RWPE1 (cell line): ENCODE measurements around the gene LRMDA.

Experiments
- CTCF ChIA-PET: fragments of 350-600 bp; sonication (Branson Sonifier 250); formaldehyde crosslinking; extraction: SDS; loops from one replicate; lab custom pipeline; 2021; lab: Yijun Ruan, JAX
- POLR2A ChIA-PET: fragments of 400-600 bp; formaldehyde crosslinking; extraction: SDS; loops from one replicate; lab custom pipeline; 2020; ENCODE audit warnings: antibody characterized with exemption; ENCODE audit not compliant: low non-redundant PET; lab: Yijun Ruan, JAX
- DNase-seq: peaks from one replicate; pipeline ENCODE4 v3.0.0; 2012; ENCODE audit warnings: low spot score
- H3K27ac ChIP-seq: fragments of 450-650 bp; 2 replicates; pipeline ENCODE4 v1.5.1; 2017
- TF ChIP-seq, protein P1 (sequence below): fragments of 450-650 bp; conservative IDR thresholded peaks from 2 replicates; pipeline ENCODE4 v1.5.1; 2017; ENCODE audit warnings: low read depth, mild to moderate bottlenecking

LRMDA gene

DNA sequence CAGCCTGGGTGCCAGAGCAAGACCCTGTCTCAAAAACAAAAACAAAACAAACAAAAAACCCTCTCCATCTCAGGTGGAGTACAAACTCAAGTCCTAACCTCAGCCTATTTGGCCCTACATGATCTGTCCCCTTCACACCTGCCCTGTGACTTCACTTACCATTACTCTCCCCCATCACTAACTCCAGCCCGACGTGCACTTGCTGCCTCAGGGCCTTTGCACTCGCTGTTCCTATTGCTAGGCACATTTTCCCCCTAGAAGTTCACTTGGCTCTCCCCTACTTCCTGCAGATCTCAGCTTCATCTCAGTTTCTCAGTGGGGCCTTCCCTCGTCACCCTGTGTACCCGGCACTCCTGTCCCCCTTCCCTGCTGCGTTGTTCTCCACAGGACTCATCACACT, 8.5 kb upstream of the LRMDA start:
- DNase-seq: no peak
- POLR2A ChIA-PET: no interaction called here
- H3K27ac ChIP-seq: no peak overlapping the region
- TF ChIP-seq, protein P1, sequence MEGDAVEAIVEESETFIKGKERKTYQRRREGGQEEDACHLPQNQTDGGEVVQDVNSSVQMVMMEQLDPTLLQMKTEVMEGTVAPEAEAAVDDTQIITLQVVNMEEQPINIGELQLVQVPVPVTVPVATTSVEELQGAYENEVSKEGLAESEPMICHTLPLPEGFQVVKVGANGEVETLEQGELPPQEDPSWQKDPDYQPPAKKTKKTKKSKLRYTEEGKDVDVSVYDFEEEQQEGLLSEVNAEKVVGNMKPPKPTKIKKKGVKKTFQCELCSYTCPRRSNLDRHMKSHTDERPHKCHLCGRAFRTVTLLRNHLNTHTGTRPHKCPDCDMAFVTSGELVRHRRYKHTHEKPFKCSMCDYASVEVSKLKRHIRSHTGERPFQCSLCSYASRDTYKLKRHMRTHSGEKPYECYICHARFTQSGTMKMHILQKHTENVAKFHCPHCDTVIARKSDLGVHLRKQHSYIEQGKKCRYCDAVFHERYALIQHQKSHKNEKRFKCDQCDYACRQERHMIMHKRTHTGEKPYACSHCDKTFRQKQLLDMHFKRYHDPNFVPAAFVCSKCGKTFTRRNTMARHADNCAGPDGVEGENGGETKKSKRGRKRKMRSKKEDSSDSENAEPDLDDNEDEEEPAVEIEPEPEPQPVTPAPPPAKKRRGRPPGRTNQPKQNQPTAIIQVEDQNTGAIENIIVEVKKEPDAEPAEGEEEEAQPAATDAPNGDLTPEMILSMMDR: no peak
- CTCF ChIA-PET: interaction anchor here (0.7 kb wide), 1 partner anchor 21 kb away, joined by 3 read pairs; no protein-coding TSS in a partner anchor

- ChIA-PET CTCF (no interaction called here), POLR2A (no interaction called here)
- no peak overlapping the region for H3K27ac ChIP-seq
- TF ChIP-seq, protein P1: no peak
- DNase-seq: no peak
These were observed 6.9 kb upstream of the LRMDA start for GRCh38 chr10:75424571-75424970.

- no peak for DNase-seq
- POLR2A ChIA-PET: no interaction called here
- TF ChIP-seq, protein P1: no peak
- CTCF ChIA-PET: no interaction called here
- H3K27ac ChIP-seq: no peak overlapping the region
These were observed 5.9 kb upstream of the LRMDA start for GRCh38 chr10:75425291-75426079.

DNA sequence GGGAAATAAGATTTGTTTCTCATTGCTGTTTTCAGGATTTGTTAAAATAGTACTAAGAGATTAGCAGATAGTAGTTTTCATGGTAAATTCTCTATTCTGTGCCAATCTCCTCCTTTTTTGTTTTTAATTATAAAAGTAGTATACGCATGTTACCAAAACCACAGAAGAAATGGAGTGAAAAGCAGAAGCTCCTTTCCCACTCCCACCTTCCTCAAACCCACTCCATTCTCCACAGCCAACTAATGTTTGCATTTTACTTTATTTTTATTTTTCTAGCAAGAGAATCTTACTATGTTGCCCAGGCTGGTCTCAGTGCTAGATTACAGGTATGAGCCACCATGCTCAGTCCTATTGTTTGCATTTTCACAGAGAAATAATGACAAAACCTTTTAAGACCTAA, 4.5 kb upstream of the LRMDA start:
- ChIA-PET CTCF (interaction anchor here (0.6 kb wide), 1 partner anchor 30 kb away, joined by 6 read pairs; no protein-coding TSS in a partner anchor), POLR2A (no interaction called here)
- no peak overlapping the region for H3K27ac ChIP-seq
- DNase-seq: no peak
- TF ChIP-seq, protein P1: no peak

DNA sequence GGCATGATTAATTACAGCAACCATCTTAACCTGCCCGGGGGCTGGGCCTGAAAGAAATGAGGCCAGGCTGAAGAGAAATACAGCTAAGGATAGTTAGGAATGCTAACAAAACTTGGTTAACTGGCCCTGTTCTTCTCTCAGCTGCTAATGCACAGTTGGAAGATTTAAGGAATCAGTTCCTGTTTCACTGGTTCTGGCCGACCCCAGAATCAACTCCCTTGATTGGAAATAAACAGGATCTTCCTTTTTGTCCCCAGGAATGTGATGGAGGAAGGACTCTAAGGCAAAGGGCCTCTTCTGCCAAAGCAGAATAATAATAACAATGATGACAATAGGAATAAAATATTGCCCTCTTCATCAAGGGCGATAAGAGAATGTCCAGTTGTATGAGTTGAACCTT, 3.5 kb upstream of the LRMDA start:
- peak overlapping the region; percentile 75 for H3K27ac ChIP-seq
- ChIA-PET POLR2A (interaction anchor here (1.1 kb wide), 1 partner anchor 26 kb away, joined by 3 read pairs; the partner anchor contains the start of gene ZNF503), CTCF (no interaction called here)
- TF ChIP-seq, protein P1: no peak
- DNase-seq: no peak

- peak overlapping the region; percentile 75 for H3K27ac ChIP-seq
- ChIA-PET POLR2A (interaction anchor here (1.1 kb wide), 1 partner anchor 27 kb away, joined by 3 read pairs; the partner anchor contains the start of gene ZNF503), CTCF (interaction anchor here (0.8 kb wide), 1 partner anchor 33 kb away, joined by 3 read pairs; no protein-coding TSS in a partner anchor)
- peak; percentile 85 for DNase-seq
- TF ChIP-seq, protein P1: no peak
These were observed 2.8 kb upstream of the LRMDA start for GRCh38 chr10:75428434-75429158.
